Cardiac fibroblast (primary cell): ENCODE results near the gene EPHB4.

Source experiments
- DNase-seq, 2 donors: peaks; one replicate each; pipeline versions ENCODE4 v3.0.0 to v3.0.0-alpha.2; 2010; ENCODE audit warnings: low read depth in 2 of 2
- H3K4me3 ChIP-seq, 2 donors: replicated peaks in 1 of 2; 1 replicate in 1 of 2; 2 replicates in 1 of 2; pipeline ENCODE4 v1.5.1; 2011; ENCODE audit warnings: low read depth in 2 of 2, low read length in 2 of 2, mild to moderate bottlenecking in 2 of 2, moderate library complexity in 1 of 2
- TF ChIP-seq, protein P1 (sequence below): IDR thresholded peaks from one replicate; pipeline ENCODE4 v1.5.1; 2011; ENCODE audit warnings: low read depth, mild to moderate bottlenecking, low read length, inconsistent platforms

EPHB4 gene

DNA sequence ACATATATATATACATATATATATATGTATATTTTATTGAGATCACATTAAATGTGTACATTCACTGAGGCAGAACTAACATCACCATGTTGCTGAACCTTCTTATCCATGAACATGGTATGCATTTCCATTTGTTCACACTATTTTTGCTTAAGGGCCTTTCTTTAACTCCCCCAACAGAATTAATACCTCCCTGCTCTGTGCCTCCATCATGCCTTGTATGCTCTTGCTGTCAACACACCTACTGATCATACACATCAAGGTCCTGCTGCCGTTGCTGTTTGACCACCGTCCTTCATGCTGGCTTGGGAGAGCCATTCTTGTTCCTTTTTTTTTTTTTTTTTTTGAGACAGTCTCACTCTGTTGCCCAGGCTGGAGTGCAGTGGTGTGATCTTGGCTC lies 43.5 kb downstream of the EPHB4 start:
- TF ChIP-seq, protein P1, sequence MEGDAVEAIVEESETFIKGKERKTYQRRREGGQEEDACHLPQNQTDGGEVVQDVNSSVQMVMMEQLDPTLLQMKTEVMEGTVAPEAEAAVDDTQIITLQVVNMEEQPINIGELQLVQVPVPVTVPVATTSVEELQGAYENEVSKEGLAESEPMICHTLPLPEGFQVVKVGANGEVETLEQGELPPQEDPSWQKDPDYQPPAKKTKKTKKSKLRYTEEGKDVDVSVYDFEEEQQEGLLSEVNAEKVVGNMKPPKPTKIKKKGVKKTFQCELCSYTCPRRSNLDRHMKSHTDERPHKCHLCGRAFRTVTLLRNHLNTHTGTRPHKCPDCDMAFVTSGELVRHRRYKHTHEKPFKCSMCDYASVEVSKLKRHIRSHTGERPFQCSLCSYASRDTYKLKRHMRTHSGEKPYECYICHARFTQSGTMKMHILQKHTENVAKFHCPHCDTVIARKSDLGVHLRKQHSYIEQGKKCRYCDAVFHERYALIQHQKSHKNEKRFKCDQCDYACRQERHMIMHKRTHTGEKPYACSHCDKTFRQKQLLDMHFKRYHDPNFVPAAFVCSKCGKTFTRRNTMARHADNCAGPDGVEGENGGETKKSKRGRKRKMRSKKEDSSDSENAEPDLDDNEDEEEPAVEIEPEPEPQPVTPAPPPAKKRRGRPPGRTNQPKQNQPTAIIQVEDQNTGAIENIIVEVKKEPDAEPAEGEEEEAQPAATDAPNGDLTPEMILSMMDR: no peak
- DNase-seq: no peak
- H3K4me3 ChIP-seq: no peak overlapping the region

DNA sequence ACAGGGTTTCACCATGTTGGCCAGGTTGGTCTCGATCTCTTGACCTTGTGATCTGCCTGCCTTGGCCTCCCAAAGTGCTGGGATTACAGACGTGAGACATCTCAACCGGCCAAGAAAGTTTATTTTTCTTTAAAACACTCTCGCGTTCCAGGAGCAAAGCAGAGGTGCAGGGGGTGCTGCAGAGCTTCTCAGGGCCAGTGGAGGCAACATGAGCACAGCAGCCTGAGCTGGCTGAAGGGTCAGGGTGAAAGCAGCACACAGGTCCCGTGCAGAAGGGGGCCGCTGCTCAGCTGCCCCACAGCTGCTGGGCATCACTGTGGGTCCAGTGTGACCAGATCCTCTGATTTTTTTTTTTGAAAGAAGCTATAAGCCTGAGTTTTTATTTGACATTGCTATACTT lies 46.1 kb downstream of the EPHB4 start:
- TF ChIP-seq, protein P1: no peak
- DNase-seq: no peak
- H3K4me3 ChIP-seq: no peak overlapping the region

DNA sequence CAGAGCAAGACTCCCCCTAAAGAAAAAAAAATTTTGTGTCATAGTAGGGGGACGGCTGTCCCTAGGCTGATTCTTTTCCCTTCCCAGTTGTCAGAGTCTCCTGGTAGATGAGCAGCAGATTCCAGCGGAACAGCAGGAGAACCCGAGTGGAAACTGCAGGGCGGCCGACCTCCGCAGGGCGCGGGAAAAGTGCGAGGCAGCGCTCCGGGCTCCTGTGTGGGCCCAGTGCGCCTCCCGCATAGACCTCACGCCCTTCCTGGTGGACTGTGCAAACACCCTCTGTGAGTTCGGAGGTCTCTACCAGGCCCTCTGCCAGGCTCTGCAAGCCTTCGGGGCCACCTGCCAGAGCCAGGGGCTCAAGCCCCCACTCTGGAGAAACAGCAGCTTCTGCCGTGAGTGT lies 48.0 kb downstream of the EPHB4 start:
- TF ChIP-seq, protein P1: no peak
- no peak for DNase-seq
- H3K4me3 ChIP-seq: no peak overlapping the region

DNA sequence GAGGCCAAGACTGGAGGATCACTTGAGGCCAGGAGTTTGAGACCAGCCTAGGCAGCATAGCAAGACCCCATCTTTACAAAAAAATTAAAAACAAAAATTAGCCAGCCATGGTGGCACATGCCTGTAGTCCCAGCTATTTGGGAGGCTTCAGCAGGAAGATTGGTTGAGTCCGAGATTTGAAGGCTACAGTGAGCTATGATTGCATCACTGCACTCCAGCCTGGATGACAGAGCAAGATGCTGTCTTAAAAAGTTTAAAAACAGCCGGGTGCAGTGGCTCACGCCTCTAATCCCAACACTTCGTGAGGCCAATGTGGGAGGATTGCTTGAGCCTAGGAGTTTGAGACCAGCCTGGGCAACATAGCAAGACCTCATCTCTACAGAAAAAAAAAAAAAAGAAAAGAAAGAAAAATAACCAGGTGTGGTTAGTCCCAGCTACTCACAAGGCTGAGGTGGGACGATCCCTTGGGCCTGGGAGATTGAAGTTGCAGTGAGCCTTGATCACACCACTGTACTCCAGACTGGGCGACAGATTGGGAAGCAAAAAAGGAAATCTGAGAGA lies 49.2 kb downstream of the EPHB4 start:
- DNase-seq: no peak
- no peak overlapping the region for H3K4me3 ChIP-seq
- TF ChIP-seq, protein P1: no peak

DNA sequence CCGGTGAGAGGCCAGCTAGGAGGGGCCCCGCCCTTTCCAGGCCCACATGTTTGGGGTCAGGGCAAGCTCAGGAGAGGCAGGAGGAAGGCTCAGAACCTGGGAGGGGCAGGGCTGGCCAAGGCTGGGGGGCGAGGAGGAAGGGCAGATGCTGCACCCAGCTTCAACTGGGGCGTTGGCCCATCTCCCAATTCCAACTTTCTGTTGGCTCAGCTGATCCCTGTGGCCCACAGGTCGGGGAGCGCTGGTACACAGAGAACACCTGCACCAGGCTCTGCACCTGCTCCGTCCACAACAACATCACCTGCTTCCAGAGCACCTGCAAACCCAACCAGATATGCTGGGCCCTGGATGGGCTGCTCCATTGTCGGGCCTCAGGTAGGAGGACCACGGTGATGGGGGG lies 53.8 kb downstream of the EPHB4 start:
- no peak for DNase-seq
- H3K4me3 ChIP-seq: no peak overlapping the region

DNA sequence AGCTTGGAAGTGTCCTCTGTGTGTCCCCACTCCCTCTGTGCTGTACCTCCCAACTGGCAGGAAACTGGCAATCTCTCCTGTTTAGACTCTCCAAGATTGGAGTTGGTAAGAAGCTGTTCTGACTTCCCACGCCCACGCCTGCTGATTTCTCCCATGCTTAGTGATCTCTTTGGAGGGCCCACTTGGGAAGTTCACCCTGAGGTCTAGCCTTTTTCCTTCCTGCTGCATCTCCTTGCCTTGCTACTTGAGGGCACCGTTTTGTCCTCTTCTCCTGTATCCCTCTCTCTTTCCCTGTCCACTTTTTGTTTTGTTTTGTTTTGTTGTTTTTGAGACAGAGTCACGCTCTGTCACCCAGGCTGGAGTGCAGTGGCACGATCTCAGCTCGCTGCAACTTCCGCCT lies 58.5 kb downstream of the EPHB4 start:
- no peak for DNase-seq
- H3K4me3 ChIP-seq: no peak overlapping the region
- TF ChIP-seq, protein P1: no peak

More for the DNA sequence above, 53.8 kb downstream of the EPHB4 start:
- TF ChIP-seq, protein P1: no peak

DNA sequence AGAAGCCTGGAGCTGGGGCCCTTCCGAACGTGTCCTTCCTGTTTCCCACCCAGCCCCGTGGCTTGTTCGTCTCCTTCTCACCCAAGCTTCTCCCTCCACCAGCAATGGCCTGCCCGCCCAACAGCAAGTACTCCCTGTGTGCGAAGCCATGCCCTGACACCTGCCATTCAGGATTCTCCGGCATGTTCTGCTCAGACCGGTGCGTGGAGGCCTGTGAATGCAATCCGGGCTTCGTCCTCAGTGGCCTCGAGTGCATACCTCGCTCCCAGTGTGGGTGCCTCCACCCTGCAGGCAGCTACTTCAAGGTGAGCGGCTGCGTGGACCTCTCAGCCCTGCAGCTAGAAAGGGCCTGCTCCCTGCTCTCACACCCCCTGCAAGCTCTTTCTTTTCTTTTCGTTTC lies 62.1 kb downstream of the EPHB4 start:
- TF ChIP-seq, protein P1: no peak

More for the DNA sequence above, 62.1 kb downstream of the EPHB4 start:
- no peak for DNase-seq
- no peak overlapping the region for H3K4me3 ChIP-seq
